ENCODE measurements around the gene DOCK11. TPM values are rescaled to one million over a fixed set of nuclear protein-coding genes. Genes with fewer than 3 reads are reported as not detected.

Gene DOCK11
- total and polyA plus RNA-seq, 2 donors (not counting 1 experiment from before 2014, with no cell fraction given) = 31.0 to 83.5 TPM

DNA sequence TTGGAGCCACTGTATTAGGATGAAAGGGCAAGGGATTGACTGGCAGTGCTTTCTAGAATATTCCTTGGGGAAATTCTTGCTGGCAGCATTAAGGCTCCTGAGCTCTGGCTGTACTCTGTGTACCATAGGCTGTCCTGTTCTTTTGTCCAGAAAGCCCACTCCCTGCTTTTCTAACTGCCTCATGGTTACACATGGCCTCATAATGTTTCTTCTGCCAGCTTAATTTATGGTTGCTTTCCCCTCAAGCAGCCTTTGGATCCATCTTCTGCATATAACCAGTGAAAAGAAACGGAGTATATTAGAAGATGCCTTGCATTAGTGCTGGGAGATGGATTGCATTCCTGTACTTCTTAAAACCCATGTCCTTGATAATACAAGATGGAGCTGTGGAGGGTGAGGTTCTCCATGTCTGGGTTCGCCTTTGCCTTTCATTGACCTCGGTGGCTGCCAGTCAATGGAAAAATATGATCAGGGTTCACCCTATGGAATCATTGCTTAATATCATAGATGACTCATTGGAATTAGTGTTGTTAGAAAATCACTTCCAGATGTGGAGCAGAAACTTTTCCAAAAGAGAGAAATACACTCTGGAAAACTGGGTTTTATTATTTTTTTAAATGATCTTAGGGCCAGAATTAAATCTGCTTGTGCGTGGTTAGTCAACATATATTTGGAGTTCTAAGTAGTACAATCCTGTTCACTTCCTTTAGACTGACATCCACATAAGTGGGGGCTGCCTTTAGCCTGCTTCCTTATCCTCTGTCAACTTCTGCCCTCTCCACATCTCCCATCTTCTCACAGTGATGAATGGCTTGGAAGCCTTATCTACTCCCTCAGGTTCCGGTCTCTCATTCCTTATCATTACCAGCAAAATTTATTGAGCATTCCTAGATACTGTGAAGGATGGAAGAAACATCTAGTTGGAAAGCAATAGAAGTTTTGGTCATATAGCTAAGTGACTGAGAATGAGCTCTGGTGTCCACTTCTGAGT is 24.9 kb downstream of the DOCK11 start:
- H3K9me3 ChIP-seq (ENCODE audit: control extremely low read depth in 1 of 3, control insufficient read depth in 2 of 3, insufficient read depth in 1 of 3, low read length in 2 of 3) = no peaks in the 10 kb centered on the region
- H3K4me2 ChIP-seq (replicated peaks; ENCODE audit: low read depth, low read length, poor library complexity, severe bottlenecking) = no peak overlapping the region
- peaks cover 95% of the 10 kb centered on the region for H3K79me2 ChIP-seq (ENCODE audit: control insufficient read depth, insufficient read depth, low read length)
- ATAC-seq (ENCODE audit: low read depth) (no peak), DNase-seq (no peak)
- Mint-ChIP-seq H3K9me3 (ENCODE audit: insufficient read depth) (no peaks in the 10 kb centered on the region), H3K27me3 (no peaks in the 10 kb centered on the region), H3K4me3 (no peak overlapping the region), H3K27ac (peak overlapping the region; percentile 65), H3K4me1 (peaks cover 62% of the 10 kb centered on the region)
- H2AFZ ChIP-seq (ENCODE audit: insufficient read depth, low read depth, low read length, poor library complexity, severe bottlenecking) = no peak overlapping the region
- CTCF ChIA-PET = interaction anchor here (1.6 kb wide), 1 partner anchor 61 kb away, joined by 4 read pairs; no protein-coding TSS in a partner anchor
- no peak overlapping the region for H3K9ac ChIP-seq (ENCODE audit: low read length)
- no peaks in the 10 kb centered on the region for H3K27me3 ChIP-seq (replicated peaks in 1 of 4; ENCODE audit: control extremely low read depth in 1 of 4, control insufficient read depth in 3 of 4, insufficient read depth in 4 of 4, low read length in 3 of 4)
- POLR2A ChIA-PET = no interaction called here
- WGBS (ENCODE audit: insufficient coverage) = no CpG with 5 or more reads among the region's 5 CpGs
- intact Hi-C loops (cut with micrococcal nuclease) = loop anchor here (10.0 kb wide), 1 partner anchor 176 kb away; the partner anchor contains the start of gene WDR44
- H3K27ac ChIP-seq (ENCODE audit: low read length in 2 of 2) = peak overlapping the region in 1 of 2 donors; percentile 35
- H4K20me1 ChIP-seq (ENCODE audit: control insufficient read depth, insufficient read depth, low read length, poor library complexity, severe bottlenecking) = peaks cover 15% of the 10 kb centered on the region
- no peak overlapping the region for H3K4me3 ChIP-seq (ENCODE audit: control extremely low read depth in 1 of 5, extremely low read depth in 1 of 5, insufficient read depth in 1 of 5, low read depth in 2 of 5, low read length in 4 of 5)
- TF ChIP-seq, protein P1, sequence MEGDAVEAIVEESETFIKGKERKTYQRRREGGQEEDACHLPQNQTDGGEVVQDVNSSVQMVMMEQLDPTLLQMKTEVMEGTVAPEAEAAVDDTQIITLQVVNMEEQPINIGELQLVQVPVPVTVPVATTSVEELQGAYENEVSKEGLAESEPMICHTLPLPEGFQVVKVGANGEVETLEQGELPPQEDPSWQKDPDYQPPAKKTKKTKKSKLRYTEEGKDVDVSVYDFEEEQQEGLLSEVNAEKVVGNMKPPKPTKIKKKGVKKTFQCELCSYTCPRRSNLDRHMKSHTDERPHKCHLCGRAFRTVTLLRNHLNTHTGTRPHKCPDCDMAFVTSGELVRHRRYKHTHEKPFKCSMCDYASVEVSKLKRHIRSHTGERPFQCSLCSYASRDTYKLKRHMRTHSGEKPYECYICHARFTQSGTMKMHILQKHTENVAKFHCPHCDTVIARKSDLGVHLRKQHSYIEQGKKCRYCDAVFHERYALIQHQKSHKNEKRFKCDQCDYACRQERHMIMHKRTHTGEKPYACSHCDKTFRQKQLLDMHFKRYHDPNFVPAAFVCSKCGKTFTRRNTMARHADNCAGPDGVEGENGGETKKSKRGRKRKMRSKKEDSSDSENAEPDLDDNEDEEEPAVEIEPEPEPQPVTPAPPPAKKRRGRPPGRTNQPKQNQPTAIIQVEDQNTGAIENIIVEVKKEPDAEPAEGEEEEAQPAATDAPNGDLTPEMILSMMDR (IDR thresholded peaks at IDR 0.05) = no peak
- TF ChIP-seq EZH2 (IDR thresholded peaks at IDR 0.05; ENCODE audit: borderline replicate concordance, insufficient read depth, low read depth, low read length, poor library complexity, severe bottlenecking) = no peak
- H3K4me1 ChIP-seq (ENCODE audit: control insufficient read depth in 2 of 2, insufficient read depth in 2 of 2, low read length in 2 of 2) = peaks cover 48 to 51% of the 10 kb centered on the region in 2 donors
- H3K36me3 ChIP-seq (replicated peaks in 1 of 2; ENCODE audit: control extremely low read depth in 1 of 2, control insufficient read depth in 1 of 2, extremely low read depth in 1 of 2, insufficient read depth in 2 of 2, low read length in 1 of 2) = peaks cover 2 to 5% of the 10 kb centered on the region in 2 experiments
